Measurements from ENCODE around the gene UTY. TPM values are rescaled to one million over a fixed set of nuclear protein-coding genes. Genes with fewer than 3 reads are reported as not detected.

The UTY gene
- total and polyA plus RNA-seq, 2 experiments from 2014 or later = 15.7 to 36.3 TPM

GRCh38 chrY:13488738-13489137, 8.9 kb upstream of the UTY start (continued):
- no peak for TF ChIP-seq ZNF331 (CRISPR knock-in tag; IDR thresholded peaks at IDR 0.05; ENCODE audit: low read depth)

GRCh38 chrY:13479121-13479711, 617 bp downstream of the UTY start:
- Mint-ChIP-seq H3K9me3 (no peaks in the 10 kb centered on the region), H3K27me3 (ENCODE audit: insufficient read depth, low read depth, poor library complexity) (peaks cover 1% of the 10 kb centered on the region), H3K4me1 (peaks cover 3% of the 10 kb centered on the region; the same call in 2 of the 3 replicates), H3K27ac (peak overlapping the region; percentile 96), H3K36me3 (ENCODE audit: low read depth) (peaks cover 23% of the 10 kb centered on the region), H3K4me3 (peak overlapping the region; percentile 95)
- peak overlapping the region; percentile 86 for H3K27ac ChIP-seq (ENCODE audit: low read depth)
- peak overlapping the region; percentile 78 for H3K4me2 ChIP-seq
- ATAC-seq (peak; percentile 62), DNase-seq (ENCODE audit: low spot score) (peak; percentile 56)
- H3F3A ChIP-seq (replicated peaks; ENCODE audit: low read depth) = no peaks in the 10 kb centered on the region
- H3K4me1 ChIP-seq (ENCODE audit: insufficient read depth) = no peaks in the 10 kb centered on the region
- peak overlapping the region; percentile 71 for H3K4me3 ChIP-seq
- no peaks in the 10 kb centered on the region for H3K36me3 ChIP-seq (ENCODE audit: insufficient read depth)
- H2AFZ ChIP-seq = no peak overlapping the region
- no peaks in the 10 kb centered on the region for H3K27me3 ChIP-seq (ENCODE audit: insufficient read depth)
- H3K9me2 ChIP-seq (ENCODE audit: insufficient read depth) = no peaks in the 10 kb centered on the region
- H3K79me2 ChIP-seq (replicated peaks; ENCODE audit: insufficient read depth) = peaks cover 55% of the 10 kb centered on the region
- TF ChIP-seq EZH2 (IDR thresholded peaks at IDR 0.05; ENCODE audit: low read depth, unreplicated experiment) (no peak), CTCF (conservative IDR thresholded peaks at IDR 0.05; ENCODE audit: low read depth in 2 of 2) (no peak), CREB1 (CRISPR knock-in tag; IDR thresholded peaks at IDR 0.05; ENCODE audit: low read depth) (no peak), NANOG (IDR thresholded peaks at IDR 0.05; ENCODE audit: borderline replicate concordance) (no peak), ZNF331 (CRISPR knock-in tag; IDR thresholded peaks at IDR 0.05; ENCODE audit: low read depth) (no peak), ZNF114 (CRISPR knock-in tag; IDR thresholded peaks at IDR 0.05) (no peak), EZH2phosphoT487 (IDR thresholded peaks at IDR 0.05; ENCODE audit: unreplicated experiment) (no peak), ZNF462 (CRISPR knock-in tag; IDR thresholded peaks at IDR 0.05) (no peak), JUNB (IDR thresholded peaks at IDR 0.05; ENCODE audit: unreplicated experiment) (no peak), ETS1 (IDR thresholded peaks at IDR 0.05) (no peak)
- no peaks in the 10 kb centered on the region for H4K20me1 ChIP-seq (replicated peaks; ENCODE audit: insufficient read depth)

Measured in GM23338 (cell line).